GM23338 (cell line): ENCODE measurements around the gene GABARAP.

Source experiments
- JUNB ChIP-seq: IDR thresholded peaks from one replicate; pipeline ENCODE4 v1.6.1; 2016; ENCODE audit warnings: antibody characterized with exemption; ENCODE audit not compliant: unreplicated experiment
- TF ChIP-seq, protein P1 (sequence below), 2 experiments: fragments of 200-600 bp in 1 of 2; sonication (generic) in 1 of 2; conservative IDR thresholded peaks; 2 replicates each; pipeline versions ENCODE4 v1.5.1 to v1.6.1; 2016 to 2017; ENCODE audit warnings: antibody characterized with exemption in 2 of 2, low read depth in 2 of 2, mild to moderate bottlenecking in 2 of 2, moderate library complexity in 1 of 2

DNA sequence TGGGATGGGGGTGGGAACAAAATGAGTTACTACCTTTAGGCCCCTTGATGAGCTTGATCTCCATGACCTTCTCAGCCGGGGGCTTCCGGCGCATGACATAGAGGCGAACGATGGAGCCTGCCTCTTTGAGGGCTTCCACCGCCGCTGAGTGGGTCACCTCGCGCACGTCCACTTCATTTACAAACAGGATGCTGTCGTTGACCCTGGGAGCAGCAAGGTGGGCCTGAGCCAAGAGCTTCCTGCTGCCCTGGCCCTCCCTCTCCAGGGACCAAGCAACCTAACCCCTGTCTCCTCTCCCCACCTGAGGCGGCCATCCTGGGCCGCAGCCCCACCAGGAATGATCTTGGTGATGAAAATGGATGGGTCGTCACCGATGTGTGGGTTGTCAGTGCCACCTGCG is 38.9 kb downstream of the GABARAP start:
- TF ChIP-seq JUNB, result no peak
- TF ChIP-seq, protein P1, sequence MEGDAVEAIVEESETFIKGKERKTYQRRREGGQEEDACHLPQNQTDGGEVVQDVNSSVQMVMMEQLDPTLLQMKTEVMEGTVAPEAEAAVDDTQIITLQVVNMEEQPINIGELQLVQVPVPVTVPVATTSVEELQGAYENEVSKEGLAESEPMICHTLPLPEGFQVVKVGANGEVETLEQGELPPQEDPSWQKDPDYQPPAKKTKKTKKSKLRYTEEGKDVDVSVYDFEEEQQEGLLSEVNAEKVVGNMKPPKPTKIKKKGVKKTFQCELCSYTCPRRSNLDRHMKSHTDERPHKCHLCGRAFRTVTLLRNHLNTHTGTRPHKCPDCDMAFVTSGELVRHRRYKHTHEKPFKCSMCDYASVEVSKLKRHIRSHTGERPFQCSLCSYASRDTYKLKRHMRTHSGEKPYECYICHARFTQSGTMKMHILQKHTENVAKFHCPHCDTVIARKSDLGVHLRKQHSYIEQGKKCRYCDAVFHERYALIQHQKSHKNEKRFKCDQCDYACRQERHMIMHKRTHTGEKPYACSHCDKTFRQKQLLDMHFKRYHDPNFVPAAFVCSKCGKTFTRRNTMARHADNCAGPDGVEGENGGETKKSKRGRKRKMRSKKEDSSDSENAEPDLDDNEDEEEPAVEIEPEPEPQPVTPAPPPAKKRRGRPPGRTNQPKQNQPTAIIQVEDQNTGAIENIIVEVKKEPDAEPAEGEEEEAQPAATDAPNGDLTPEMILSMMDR (conservative IDR thresholded peaks at IDR 0.05; ENCODE audit: low read depth in 2 of 2), result no peak
